ENCODE measurements around the gene JUN.
"Not testable (repeated sequence)": the region's sequence is repeated elsewhere in the genome, so short reads cannot be mapped to it uniquely, and the experiment has no call there.

JUN gene

DNA sequence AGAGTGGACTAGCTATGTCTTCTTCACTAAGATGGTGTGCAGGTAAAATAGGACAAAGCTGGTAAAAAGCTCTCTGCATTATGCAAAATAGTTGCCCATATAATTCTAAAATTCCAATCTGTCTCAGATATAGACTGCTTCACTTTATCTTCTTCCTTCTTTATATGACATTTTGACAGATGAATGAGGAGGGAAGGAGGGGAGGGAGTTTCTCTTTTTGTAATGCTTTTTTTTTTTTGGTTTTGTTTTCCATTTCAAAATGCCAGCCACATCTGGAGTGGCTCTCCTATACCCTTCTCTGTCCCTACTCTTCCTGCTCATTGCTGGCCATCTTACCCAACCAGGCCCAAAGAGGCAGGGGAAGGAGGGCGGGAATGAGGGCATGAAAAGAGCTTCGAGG lies 24.2 kb upstream of the JUN start:
- no peak for DNase-seq

DNA sequence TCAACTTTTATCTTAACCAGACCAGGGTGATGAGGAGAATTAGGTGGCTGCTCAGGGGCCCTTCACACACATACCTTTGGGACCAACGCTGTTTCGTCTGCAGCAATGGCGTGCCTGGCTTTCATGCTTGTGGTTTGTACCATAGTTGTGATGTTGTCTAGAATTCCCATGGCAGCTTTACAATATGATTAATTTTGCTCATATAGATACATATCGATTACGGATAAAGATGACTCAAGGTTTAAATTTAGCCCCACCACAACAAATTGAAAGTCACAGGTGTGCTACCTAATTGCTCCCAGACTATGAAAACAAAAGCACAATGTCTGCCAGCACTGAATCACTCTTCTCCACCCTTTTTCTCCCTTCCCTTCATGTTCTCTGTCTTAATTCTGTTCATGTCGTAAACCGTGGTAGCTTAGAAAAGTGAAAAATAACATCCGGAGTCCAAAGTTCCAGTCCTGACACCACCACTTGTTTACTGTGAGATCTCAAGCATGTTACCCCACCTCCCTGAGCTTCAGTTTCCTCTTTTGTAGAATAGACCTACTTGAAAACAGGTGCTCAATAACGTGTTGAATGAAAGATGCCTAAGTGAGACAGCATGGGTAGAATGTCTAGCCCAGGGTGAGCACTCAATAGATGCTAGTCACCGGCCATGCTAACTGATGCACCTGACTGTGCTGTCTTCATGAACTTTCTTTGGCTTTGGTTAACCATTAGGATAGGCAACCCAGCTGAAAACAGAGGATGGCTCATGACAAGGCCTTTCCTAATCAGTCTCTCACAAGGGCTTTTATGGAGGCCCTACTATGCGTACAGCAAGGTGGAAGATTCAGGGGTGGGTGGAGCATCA lies 22.1 kb upstream of the JUN start:
- no peak for DNase-seq

DNA sequence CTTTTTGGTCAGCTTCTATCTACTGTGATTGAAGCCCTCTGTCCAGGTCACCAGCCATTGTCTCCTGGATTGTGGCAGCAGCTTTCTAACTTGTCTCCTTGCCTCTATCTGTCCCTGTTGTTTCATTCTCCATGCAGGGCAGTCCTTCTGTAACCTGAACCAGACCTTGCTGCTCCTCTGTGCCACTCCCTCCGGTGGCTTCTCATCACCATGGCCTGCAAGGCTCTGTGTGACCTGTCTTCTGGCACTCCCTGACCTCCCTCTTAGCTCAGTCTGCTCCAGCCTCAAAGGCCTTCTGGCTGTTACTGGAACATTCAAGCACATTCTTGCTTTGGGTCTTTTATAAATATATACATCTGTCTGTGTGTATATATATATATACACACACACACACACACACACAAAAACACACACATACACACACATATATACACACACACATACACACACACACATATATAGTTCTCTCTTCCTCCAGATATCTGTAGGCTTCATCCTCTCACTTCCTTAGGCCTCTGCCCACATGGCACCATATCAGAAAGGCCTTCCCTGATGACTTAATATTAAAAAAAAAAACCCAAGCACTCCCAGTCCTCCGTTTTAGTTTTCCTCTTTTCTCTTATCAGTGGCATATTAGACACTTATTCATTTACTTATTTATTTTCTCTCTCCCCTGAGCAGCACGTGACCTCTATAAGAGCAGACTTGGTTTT lies 21.2 kb upstream of the JUN start:
- peak in 2 of 4 experiments; percentile 53 to 55 for DNase-seq

DNA sequence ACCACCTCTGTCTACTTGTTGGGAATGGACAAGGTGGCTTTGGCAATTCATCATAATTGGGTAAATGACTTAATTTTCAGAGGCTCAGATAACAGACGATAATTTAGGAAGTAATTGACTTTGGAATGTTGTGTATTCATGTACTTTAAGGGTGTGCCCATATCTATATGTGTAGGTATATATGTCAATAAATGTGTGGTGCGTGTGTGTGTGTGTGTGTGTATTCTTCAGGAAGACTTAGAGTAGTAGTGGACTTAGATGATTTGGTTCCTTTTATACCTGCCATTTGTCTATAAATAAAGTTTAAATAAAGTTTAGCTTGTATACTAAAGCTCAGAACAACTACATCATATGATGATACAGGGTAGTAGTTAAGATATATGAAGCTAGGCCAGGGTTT lies 20.0 kb upstream of the JUN start:
- DNase-seq: no peak

DNA sequence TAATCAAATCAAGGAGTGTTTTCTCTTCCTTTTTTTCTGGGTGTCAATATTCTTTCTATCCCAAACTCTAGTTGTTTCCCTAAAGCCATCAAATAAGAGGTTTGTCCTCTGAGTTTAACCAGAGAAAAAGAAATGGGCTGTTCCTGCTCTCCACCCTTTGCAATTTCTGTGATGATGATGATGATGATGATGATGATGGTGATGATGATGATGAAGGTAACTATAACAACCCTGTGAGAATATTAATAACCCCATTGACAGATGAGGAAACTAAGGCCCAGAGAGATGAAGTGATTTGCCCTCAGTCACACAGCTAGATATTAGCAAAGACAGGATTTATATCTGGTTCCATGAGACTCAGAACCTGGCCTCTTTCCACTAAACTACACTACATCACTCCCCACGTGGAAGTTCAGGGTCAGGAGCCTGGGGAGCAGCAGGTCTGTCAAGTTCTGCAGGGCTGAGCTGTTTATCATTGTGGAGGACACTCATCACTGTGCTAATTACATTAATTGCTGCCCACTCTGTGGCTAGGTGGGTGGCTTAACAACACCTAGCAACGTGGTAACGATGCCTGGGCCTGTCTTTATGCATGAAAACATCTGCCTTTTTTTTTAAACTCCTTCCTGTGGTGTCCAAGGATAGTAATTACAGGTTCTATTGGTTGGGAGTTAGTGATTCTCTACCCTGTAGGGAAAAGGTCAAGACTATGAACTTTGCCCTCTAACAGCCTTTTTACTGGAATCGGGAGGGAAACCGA lies 19.0 kb upstream of the JUN start:
- no peak for DNase-seq

DNA sequence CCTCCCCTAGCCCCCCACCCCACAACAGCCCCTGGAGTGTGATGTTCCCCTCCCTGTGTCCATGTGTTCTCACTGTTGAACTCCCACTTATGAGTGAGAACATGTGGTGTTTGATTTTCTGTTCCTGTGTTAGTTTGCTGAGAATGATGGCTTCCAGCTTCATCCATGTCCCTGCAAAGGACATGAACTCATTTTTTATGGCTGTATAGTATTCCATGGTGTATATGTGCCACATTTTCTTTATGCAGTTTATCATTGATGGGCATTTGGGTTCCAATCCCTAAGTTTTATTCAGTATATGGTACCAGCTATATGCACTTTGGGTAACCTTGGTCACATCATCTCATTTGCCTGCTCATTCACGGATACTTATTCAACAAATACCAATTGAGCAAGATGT lies 17.4 kb upstream of the JUN start:
- DNase-seq: not testable (repeated sequence)

DNA sequence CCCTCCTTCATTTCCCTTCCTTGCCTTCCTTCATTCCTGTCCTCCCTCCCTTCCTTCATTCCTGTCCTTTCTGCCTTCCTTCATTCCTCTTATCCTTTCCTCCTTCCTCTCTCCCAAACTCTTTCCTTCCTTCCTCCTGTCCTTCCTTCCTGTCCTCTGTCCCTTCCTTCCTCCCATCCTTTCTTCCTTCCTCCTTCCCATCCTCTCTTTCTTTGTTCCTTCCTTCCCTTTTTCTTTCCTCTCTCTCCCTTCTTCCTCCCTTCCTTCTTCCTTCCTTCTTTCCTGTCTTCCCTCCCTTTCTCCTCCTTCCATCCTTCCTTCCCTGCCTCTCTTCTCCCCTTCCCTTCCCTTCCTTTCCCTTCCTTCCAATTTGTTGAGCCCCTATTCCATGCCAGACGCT lies 15.8 kb upstream of the JUN start:
- DNase-seq: no peak

DNA sequence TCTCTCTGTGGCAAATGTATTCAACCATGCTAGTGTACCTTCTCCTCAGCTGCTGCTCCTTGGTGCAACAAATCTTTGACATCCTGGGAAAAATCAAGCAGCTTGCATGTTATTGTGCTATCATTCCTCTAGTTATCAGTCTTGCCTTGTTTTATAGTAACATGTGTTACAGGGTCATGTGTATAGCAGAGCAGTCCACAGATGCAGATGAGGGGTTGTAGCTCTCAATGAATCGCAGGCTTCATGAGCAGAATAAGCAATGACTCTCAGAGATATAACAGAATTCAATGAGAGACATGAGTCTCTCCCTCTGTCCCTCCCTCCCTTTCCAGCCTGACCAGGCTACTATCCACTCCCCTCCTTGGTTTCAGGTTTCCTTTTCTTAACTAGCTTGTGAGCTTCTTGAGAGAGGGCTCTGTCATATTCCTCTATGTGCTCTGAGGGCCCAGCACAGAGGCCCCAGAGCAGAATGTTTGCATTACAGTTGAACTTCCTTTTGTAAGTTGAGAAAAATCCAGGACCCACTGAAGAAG lies 15.1 kb upstream of the JUN start:
- no peak for DNase-seq

DNA sequence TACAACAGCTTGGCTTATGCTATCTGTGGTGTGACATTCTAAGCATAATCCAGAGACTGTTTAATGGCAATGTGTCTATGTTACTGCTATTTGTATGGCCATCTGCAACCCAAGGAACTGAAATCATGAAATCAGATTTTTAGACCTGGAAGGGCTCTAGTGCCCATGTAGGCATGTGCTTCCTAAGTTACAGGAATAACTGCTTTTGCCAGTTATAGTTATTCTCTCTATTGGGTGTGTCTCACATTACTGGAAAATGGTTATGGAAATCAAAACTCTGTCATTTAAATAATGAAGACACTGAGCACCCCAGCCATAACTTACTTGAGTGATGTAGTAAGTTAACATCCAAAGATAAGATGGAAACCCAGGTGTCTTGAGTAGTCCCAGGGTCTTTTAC lies 12.6 kb upstream of the JUN start:
- DNase-seq: no peak

DNA sequence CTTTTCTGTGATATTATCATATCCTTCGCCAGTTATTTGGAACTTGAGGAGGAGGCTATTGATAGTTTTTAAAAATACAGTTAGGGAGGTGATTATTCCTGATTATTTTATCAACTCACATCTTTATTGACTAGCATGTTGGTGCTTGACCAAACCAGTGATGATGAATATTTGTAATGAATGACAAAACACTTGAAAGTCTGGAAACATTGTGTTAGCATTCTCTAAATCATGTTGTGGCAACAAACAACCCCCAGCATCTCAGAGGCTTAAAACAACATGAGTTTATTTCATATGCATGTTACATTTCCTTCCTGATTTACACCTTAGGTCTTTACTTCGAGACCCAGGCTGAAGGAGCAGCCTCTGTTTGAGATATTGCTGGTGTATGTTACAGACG lies 10.7 kb upstream of the JUN start:
- no peak for DNase-seq

DNA sequence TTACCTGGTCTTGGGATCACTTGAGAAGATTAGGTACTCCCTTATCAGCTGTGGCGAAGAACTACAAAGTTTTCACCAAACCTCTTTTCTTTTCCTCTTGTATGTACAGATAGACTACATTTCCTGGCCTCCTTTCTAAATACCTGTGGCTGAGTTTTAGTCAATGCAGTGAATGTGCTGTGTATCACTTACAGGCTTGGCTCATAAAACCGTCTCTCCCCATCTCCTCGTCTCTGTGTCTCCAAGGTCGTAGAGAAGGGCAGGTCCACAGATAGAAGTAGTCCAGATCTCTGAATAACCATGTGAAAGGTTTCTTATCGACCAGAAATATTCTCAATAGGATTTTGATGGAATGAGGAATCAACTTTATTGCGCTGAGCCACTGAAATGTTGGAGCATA lies 9.0 kb upstream of the JUN start:
- no peak for DNase-seq

DNA sequence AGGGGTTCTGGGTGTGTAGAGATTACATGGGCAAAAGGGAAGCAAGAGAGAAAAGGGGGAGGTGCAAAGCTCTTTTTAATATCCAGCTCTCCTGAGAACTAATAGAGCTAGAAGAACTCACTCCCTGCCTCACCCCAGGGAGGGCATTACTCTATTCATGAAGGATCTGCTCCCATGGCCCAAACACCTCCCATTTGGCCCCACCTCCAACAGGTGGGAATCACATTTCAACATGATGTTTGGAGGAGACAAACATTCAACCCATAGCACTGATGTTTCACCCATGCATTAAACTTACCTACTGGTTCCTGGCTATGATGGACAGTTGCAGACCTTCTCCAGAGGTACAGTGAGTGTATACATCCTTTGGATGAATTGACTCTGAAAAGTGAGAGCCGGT lies 7.3 kb upstream of the JUN start:
- no peak for DNase-seq

DNA sequence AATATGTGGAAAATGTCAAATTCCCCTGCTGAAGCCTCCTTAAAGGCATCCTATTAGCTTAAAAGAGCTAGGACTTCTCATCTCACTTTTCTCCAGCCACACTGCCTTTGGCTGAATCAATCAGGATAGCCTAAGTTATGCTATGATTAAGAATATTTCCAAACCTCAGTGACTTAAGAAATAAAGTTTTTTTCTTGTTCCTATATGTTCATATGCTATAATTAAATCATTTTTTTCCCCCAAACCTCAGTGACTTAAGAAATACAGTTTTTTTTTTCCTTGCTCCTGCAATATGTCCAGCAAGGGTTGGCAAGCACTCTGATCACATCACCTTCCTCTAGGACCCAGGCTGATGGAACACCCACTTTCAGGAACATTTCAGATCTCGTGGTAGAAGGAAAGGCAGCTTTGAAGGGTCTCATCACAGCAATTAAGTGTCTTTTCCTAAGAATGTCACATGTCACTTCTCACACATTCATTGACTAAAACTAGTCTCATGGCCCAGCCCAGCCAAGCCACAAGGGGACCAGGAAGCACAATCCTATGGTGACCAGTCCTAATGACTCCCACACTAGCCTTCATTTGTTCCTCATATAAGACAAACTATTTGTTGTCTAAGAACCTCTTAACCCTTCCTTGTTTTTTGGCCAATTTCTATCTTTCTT lies 6.3 kb upstream of the JUN start:
- DNase-seq: peak; percentile 71 to 85 (median 79)

DNA sequence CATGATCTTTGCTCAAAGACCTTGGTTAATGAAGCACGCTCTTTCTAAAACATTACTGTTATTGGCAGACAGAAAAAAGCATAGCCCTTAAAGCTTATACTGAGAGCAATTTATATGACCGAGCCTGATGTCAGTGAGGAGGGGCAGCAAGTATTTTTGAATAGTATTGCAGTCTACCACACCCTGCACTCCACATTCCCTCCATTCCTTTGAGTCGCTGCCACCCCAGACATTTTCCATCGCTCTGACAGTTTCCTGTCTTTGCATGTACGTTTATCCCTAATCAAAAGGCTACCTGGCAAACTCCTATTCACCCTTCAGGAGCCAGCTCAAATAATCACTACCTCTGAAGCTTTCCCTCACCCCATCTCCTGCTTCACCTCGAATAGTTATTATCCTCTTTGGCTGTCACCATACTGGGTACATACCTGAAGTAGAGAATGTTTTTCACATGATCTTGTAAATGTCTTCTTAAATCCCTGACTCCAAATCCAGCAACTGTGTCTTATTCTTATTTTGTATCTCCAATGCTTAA lies 5.5 kb upstream of the JUN start:
- DNase-seq: no peak

DNA sequence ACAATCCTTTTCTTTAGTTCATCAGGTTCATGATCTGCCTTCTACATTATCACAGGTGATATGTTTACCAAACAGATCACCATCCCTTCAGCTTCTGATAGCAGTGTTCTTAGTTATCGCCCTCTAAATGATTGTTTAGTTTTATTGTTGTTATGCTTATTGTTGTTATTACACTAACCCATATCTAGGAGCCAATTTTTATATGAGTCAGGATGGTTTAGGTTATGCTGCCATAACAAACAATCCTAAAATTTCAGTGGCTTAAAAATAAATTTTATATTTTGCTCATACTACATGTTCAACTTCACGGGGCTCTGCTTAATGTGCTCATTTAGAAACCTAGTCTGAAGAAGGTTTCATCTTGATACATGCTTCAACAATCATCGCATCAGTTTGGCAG lies 4.4 kb upstream of the JUN start:
- no peak for DNase-seq

DNA sequence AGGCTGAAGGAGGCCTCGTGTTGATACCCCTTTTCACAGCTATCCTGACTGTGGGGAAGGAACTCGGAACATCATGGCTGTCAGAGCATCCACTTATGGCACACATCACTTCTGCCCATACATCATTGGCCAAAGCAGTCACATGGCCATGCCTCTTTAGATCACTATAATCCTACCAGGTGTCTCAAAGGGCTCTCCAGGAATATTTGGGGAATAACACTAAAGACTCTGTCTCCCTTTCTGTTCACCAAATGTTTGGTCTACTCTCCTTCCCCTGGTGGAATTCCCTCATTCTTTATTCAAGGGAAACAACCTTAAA lies 3.0 kb upstream of the JUN start:
- DNase-seq: no peak

DNA sequence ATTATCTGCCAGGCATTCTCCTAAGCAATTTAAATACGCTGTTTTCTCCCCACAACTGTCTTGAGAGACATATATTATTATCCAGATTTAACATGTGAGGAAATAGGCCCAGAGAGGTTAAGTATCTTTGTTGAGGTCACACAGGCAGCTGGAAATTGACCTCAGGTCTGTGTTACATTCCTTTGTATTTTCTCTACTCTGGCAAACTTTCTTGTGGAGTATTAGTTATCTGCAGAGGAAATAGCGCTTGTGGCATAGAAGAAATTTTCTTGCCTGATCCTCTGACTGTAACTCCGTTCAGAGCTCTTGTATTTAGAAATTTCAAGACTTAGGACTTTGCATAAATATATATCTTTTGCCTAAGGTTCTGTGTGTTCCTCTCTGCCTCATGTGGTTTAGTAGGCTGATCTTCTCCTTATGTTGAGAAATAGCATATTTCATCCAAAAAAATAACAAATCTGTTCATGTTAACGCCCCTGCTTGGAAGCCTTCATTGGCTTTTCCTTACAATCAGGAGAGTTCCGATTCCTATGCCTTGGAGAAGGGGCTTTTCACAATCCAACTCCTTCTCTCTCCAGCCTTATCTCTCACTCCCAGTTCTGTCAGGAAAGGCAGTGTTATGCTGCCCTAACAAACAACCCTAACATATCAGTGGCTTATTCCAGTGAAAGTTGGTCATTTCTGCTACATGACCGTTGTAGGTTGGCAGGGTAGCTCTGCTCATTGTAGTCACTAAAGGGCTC lies 2.5 kb upstream of the JUN start:
- DNase-seq: peak in 2 of 4 experiments; percentile 11 to 21

DNA sequence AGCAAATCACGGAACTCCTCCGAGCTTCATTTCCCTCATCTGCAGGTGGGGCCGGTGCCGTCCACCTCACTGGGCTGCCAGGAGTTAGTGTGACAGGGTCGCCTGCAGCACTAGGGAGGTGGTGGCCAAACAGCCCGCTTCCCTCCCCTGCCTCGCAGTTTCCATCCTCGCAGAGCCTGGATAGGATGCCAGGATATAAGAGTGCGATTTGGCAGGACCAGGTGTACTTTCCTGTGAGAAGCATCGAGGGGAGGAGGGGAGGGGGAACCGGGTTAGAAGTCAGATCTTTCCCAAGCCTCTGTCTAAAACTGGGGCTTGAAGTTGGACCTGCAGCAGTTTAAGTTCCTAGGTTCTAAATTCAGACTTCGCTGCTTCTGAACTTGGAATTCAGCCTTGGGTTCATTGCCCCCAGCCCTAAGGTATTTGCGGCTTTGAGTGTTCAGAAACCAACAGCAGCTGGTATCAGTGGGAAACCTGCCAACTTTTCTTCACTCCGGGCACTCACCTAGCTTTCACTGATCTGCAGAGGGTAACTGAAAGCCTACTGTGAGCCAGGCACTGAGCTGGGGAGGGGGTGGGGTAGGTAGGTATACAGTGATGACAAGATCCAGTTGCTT lies 1.7 kb upstream of the JUN start:
- no peak for DNase-seq

DNA sequence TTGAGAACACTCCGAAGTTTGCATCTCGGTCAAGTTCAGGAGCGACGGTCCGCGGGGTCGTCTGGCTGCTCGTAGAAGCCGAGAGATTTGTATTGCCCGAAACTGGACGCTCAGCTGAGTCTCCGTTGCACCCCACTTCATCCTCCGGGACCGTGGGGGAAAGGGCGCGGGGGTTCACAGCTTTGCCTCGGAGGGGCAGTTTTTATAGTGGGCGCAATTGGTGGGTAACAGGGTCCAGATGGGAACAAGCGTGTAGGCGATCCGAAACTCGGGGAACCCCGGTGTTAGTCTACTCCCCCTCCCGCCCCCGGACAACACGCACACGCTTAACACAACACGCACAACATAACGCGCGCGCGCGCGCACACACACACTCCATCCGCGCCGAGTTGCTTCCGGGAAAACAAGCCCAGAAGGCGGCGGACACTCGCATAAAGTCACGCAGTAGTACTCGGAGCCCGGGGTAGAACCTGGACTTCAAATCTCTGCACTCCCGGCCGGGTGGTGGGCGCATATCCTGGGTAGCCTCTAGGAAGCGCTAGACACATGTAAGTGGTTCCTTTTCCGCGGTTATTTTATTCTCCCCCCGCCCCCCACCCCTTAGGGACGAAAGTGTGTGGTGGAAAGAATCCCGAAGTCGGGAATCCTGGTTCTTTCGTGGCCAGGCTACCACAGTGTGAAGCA lies 1.1 kb upstream of the JUN start:
- peak; percentile 90 to 94 (median 90) for DNase-seq

DNA sequence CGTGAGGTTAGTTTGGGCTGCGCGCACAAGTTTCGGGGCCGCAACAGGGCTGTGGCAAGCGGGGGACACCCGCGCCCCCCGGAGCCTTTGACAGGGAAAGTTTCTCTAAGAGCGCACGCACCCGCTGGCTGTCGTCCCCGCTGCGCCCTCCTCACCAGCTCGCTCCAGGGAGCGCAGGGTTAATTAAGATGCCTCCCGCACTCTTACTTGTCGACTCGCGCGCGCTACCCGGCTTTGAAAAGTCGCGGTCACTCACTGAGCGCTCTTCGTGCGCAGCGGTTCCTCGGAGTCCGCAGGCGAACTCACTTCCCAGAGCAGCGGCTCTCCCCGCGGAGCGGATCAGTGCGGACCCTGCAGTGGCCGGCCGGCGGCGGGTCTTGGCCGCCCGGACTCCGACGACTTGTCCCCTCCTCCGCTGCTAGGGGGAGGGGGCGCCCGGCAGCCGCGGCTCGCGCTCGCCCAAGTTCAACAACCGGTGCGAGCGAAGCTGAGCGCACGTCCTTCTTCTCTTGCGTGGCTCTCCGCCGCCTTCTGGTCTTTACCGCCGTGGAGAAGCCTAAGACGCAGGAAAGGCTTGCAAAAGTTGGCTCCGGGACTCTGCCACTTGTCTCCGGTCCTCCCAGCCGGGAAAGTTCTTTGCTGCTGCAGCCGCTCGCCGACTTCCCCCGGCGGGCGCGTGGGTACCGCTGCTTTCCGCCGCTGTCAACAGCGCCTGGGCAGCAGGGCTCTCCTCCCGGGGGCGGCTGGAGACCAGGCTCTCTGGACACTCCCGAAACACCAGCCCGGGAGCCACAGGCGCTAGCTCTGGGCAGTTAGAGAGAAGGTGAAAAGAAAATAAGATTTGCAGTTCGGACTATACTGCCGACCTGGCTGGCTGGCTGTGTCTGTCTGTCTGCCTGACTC lies 506 bp downstream of the JUN start:
- peak; percentile 56 to 89 (median 86) for DNase-seq
